Activated CD4-positive, alpha-beta T cell treated with anti-CD3 and anti-CD28 coated beads, Interleukin-2, amount 10 ng/mL, durations not matched to agents 7 days and 5 days (primary cell): ENCODE data around the gene RFX1. TPM values are rescaled to one million over a fixed set of nuclear protein-coding genes. Genes with fewer than 3 reads are reported as not detected.
A peak's percentile ranks its signal among the peaks of the same experiment; 100 is the strongest.
"Not testable (repeated sequence)": the region's sequence is repeated elsewhere in the genome, so short reads cannot be mapped to it uniquely, and the experiment has no call there.

ENCODE experiments used
- CTCF ChIA-PET: fragments of 350-600 bp; sonication (Branson Sonifier 250); formaldehyde crosslinking; loops from one replicate; lab custom pipeline; 2021; ENCODE audit warnings: antibody characterized with exemption; lab: Charles Lee
- POLR2A ChIA-PET: fragments of 350-600 bp; sonication (Branson Sonifier 250); formaldehyde crosslinking; loops from one replicate; lab custom pipeline; 2021; ENCODE audit warnings: antibody characterized with exemption; lab: Charles Lee
- DNase-seq: peaks from one replicate; pipeline ENCODE4 v3.0.0-alpha.2; 2020
- H3K27ac Mint-ChIP-seq: one replicate; pipeline ENCODE4 v1.8.0; 2021; ENCODE audit warnings: mild to moderate bottlenecking, moderate library complexity, mixed read lengths
- H3K27me3 Mint-ChIP-seq: one replicate; pipeline ENCODE4 v1.8.0; 2021; ENCODE audit warnings: mixed read lengths
- H3K36me3 Mint-ChIP-seq: one replicate; pipeline ENCODE4 v1.8.0; 2021; ENCODE audit warnings: low read depth, mixed read lengths
- H3K4me1 Mint-ChIP-seq: one replicate; pipeline ENCODE4 v1.8.0; 2021; ENCODE audit warnings: mixed read lengths
- H3K4me3 Mint-ChIP-seq: one replicate; pipeline ENCODE4 v1.8.0; 2021; ENCODE audit warnings: mild to moderate bottlenecking, moderate library complexity, mixed read lengths
- H3K9me3 Mint-ChIP-seq: one replicate; pipeline ENCODE4 v1.8.0; 2021; ENCODE audit warnings: mixed read lengths
- total RNA-seq, 2 experiments: library from RNA; stranded (reverse); gene quantifications; one replicate each; pipeline ENCODE4 v1.2.3, GENCODE V29; 2021

RFX1 gene
- 10 to 100 TPM; 19.1 to 19.9 TPM for total RNA-seq

- H3K9me3 Mint-ChIP-seq = no peaks in the 10 kb centered on the region
- peaks cover 46% of the 10 kb centered on the region for H3K4me1 Mint-ChIP-seq
- H3K27me3 Mint-ChIP-seq = no peaks in the 10 kb centered on the region
Measured at GRCh38 chr19:14006085-14006765, at the start of gene RFX1. Gene RFX1, minus strand, starts transcription at chr19:14006320. Its CDS starts 12,477 bp downstream, at chr19:13993843.

GRCh38 chr19:14055396-14055795, 49.3 kb upstream of the RFX1 start:
- Mint-ChIP-seq H3K4me1 (peaks cover 17% of the 10 kb centered on the region), H3K36me3 (peaks cover 27% of the 10 kb centered on the region), H3K9me3 (no peaks in the 10 kb centered on the region), H3K4me3 (no peak overlapping the region), H3K27ac (no peak overlapping the region), H3K27me3 (peaks cover 31% of the 10 kb centered on the region)
- DNase-seq = no peak
- POLR2A ChIA-PET = no interaction called here
- CTCF ChIA-PET = interaction anchor here (0.9 to 1.0 kb wide), 2 partner anchors 9 to 175 kb away, joined by 3 to 5 read pairs; no protein-coding TSS in a partner anchor

More at GRCh38 chr19:14006085-14006765, at the start of gene RFX1:
- DNase-seq = peak; percentile 100
- ChIA-PET POLR2A (interaction anchor here (0.7 kb wide), 1 partner anchor 854 kb away, joined by 3 read pairs; no protein-coding TSS in a partner anchor), CTCF (interaction anchor here (1.1 to 1.4 kb wide), 4 partner anchors 19 to 131 kb away, joined by 3 to 4 read pairs (median 4); partner anchors contain the start of gene ASF1B)
- Mint-ChIP-seq H3K36me3 (peaks cover 2% of the 10 kb centered on the region), H3K27ac (peak within 1 kb of the TSS; percentile 100), H3K4me3 (peak within 1 kb of the TSS; percentile 84)

- H3K27me3 Mint-ChIP-seq = peaks cover 25% of the 10 kb centered on the region
- no peaks in the 10 kb centered on the region for H3K9me3 Mint-ChIP-seq
- ChIA-PET POLR2A (no interaction called here), CTCF (interaction anchor here (0.6 kb wide), 1 partner anchor 23 kb away, joined by 3 read pairs; the partner anchor contains the start of gene IL27RA)
- peaks cover 33% of the 10 kb centered on the region for H3K36me3 Mint-ChIP-seq
- no peak overlapping the region for H3K27ac Mint-ChIP-seq
- peaks cover 17% of the 10 kb centered on the region for H3K4me1 Mint-ChIP-seq
- H3K4me3 Mint-ChIP-seq = no peak overlapping the region
- DNase-seq = no peak
Measured at GRCh38 chr19:14054721-14055120, 48.6 kb upstream of the RFX1 start.

GRCh38 chr19:14054099-14054498, 48.0 kb upstream of the RFX1 start:
- H3K27me3 Mint-ChIP-seq = peaks cover 22% of the 10 kb centered on the region
- H3K4me1 Mint-ChIP-seq = peaks cover 17% of the 10 kb centered on the region
- no peak for DNase-seq
- no peak overlapping the region for H3K4me3 Mint-ChIP-seq
- CTCF ChIA-PET = no interaction called here
- H3K36me3 Mint-ChIP-seq = peaks cover 38% of the 10 kb centered on the region
- H3K27ac Mint-ChIP-seq = no peak overlapping the region
- POLR2A ChIA-PET = no interaction called here
- no peaks in the 10 kb centered on the region for H3K9me3 Mint-ChIP-seq

- H3K36me3 Mint-ChIP-seq = peaks cover 43% of the 10 kb centered on the region
- ChIA-PET CTCF (interaction anchor here (1.1 to 3.1 kb wide), 3 partner anchors 19 to 194 kb away, joined by 3 to 15 read pairs (median 3); partner anchors contain the start of gene MISP3), POLR2A (no interaction called here)
- peaks cover 12% of the 10 kb centered on the region for H3K4me1 Mint-ChIP-seq
- H3K9me3 Mint-ChIP-seq = no peaks in the 10 kb centered on the region
- no peak for DNase-seq
- no peak overlapping the region for H3K27ac Mint-ChIP-seq
- H3K4me3 Mint-ChIP-seq = no peak overlapping the region
- peaks cover 16% of the 10 kb centered on the region for H3K27me3 Mint-ChIP-seq
Measured at GRCh38 chr19:14053500-14053899, 47.4 kb upstream of the RFX1 start.

GRCh38 chr19:14053032-14053431, 46.9 kb upstream of the RFX1 start:
- H3K9me3 Mint-ChIP-seq = no peaks in the 10 kb centered on the region
- no peak overlapping the region for H3K27ac Mint-ChIP-seq
- peaks cover 47% of the 10 kb centered on the region for H3K36me3 Mint-ChIP-seq
- H3K27me3 Mint-ChIP-seq = peaks cover 11% of the 10 kb centered on the region
- CTCF ChIA-PET = interaction anchor here (0.5 to 3.1 kb wide), 6 partner anchors 18 to 517 kb away, joined by 3 to 15 read pairs (median 3); partner anchors contain the start of gene MISP3
- POLR2A ChIA-PET = no interaction called here
- DNase-seq = no peak
- no peak overlapping the region for H3K4me3 Mint-ChIP-seq
- H3K4me1 Mint-ChIP-seq = peaks cover 7% of the 10 kb centered on the region

- H3K36me3 Mint-ChIP-seq = peaks cover 50% of the 10 kb centered on the region
- H3K9me3 Mint-ChIP-seq = no peaks in the 10 kb centered on the region
- peaks cover 3% of the 10 kb centered on the region for H3K4me1 Mint-ChIP-seq
- no peak overlapping the region for H3K27ac Mint-ChIP-seq
- no peak overlapping the region for H3K4me3 Mint-ChIP-seq
- POLR2A ChIA-PET = no interaction called here
- DNase-seq = no peak
- H3K27me3 Mint-ChIP-seq = peaks cover 6% of the 10 kb centered on the region
- CTCF ChIA-PET = interaction anchor here (0.5 to 3.1 kb wide), 7 partner anchors 18 to 517 kb away, joined by 3 to 15 read pairs (median 3); partner anchors contain the start of gene MISP3
Measured at GRCh38 chr19:14052470-14052869, 46.4 kb upstream of the RFX1 start.

GRCh38 chr19:14051980-14052379, 45.9 kb upstream of the RFX1 start:
- peaks cover 3% of the 10 kb centered on the region for H3K4me1 Mint-ChIP-seq
- H3K9me3 Mint-ChIP-seq = no peaks in the 10 kb centered on the region
- peaks cover 54% of the 10 kb centered on the region for H3K36me3 Mint-ChIP-seq
- H3K27me3 Mint-ChIP-seq = peaks cover 4% of the 10 kb centered on the region
- no peak overlapping the region for H3K27ac Mint-ChIP-seq
- ChIA-PET CTCF (interaction anchor here (3.1 kb wide), 1 partner anchor 21 kb away, joined by 15 read pairs; the partner anchor contains the start of gene MISP3), POLR2A (no interaction called here)
- no peak overlapping the region for H3K4me3 Mint-ChIP-seq
- DNase-seq = no peak

GRCh38 chr19:14050961-14051360, 44.8 kb upstream of the RFX1 start:
- H3K36me3 Mint-ChIP-seq = peaks cover 63% of the 10 kb centered on the region
- H3K27me3 Mint-ChIP-seq, DNase-seq, H3K27ac Mint-ChIP-seq, H3K9me3 Mint-ChIP-seq, H3K4me3 Mint-ChIP-seq, H3K4me1 Mint-ChIP-seq, POLR2A ChIA-PET: not testable (repeated sequence)
- CTCF ChIA-PET = interaction anchor here (1.3 to 3.1 kb wide), 2 partner anchors 12 to 22 kb away, joined by 3 to 15 read pairs; partner anchors contain the start of gene MISP3

- POLR2A ChIA-PET = no interaction called here
Measured at GRCh38 chr19:14050512-14050911, 44.4 kb upstream of the RFX1 start.

GRCh38 chr19:14048443-14049153, 42.5 kb upstream of the RFX1 start:
- no peak overlapping the region for H3K4me3 Mint-ChIP-seq
- H3K36me3 Mint-ChIP-seq = peaks cover 67% of the 10 kb centered on the region
- CTCF ChIA-PET = interaction anchor here (0.6 to 4.3 kb wide), 13 partner anchors 9 to 436 kb away, joined by 3 to 36 read pairs (median 3); partner anchors contain the start of genes IL27RA and MISP3
- POLR2A ChIA-PET = no interaction called here
- DNase-seq = peak; percentile 76
- H3K9me3 Mint-ChIP-seq = no peaks in the 10 kb centered on the region
- H3K4me1 Mint-ChIP-seq = peaks cover 4% of the 10 kb centered on the region
- H3K27ac Mint-ChIP-seq = no peak overlapping the region
- H3K27me3 Mint-ChIP-seq = no peaks in the 10 kb centered on the region

More at GRCh38 chr19:14050512-14050911, 44.4 kb upstream of the RFX1 start:
- H3K27ac Mint-ChIP-seq = no peak overlapping the region
- H3K4me1 Mint-ChIP-seq = peaks cover 4% of the 10 kb centered on the region
- no peak overlapping the region for H3K4me3 Mint-ChIP-seq
- DNase-seq = no peak
- no peaks in the 10 kb centered on the region for H3K9me3 Mint-ChIP-seq
- peaks cover 67% of the 10 kb centered on the region for H3K36me3 Mint-ChIP-seq
- CTCF ChIA-PET = interaction anchor here (1.3 to 3.1 kb wide), 2 partner anchors 11 to 22 kb away, joined by 3 to 15 read pairs; partner anchors contain the start of gene MISP3
- H3K27me3 Mint-ChIP-seq = no peaks in the 10 kb centered on the region

GRCh38 chr19:14047866-14048265, 41.7 kb upstream of the RFX1 start:
- CTCF ChIA-PET = interaction anchor here (0.6 to 4.3 kb wide), 14 partner anchors 8 to 437 kb away, joined by 3 to 36 read pairs (median 3); partner anchors contain the start of genes IL27RA and MISP3
- H3K27ac Mint-ChIP-seq, H3K4me1 Mint-ChIP-seq, POLR2A ChIA-PET, H3K9me3 Mint-ChIP-seq, H3K4me3 Mint-ChIP-seq, H3K27me3 Mint-ChIP-seq, DNase-seq: not testable (repeated sequence)
- H3K36me3 Mint-ChIP-seq = peaks cover 66% of the 10 kb centered on the region
